Frontal cortex (tissue), 4 donors: ENCODE data around the gene SPOUT1. TPM values are rescaled to one million over a fixed set of nuclear protein-coding genes. Genes with fewer than 3 reads are reported as not detected.

Experiments used
- DNase-seq, 2 donors: peaks; one replicate each; pipeline ENCODE4 v3.0.0; 2012; ENCODE audit warnings: low spot score in 2 of 2
- FAIRE-seq: peaks from 2 replicates; lab custom pipeline; 2012; peaks lifted over from hg19 to GRCh38; lab: Jason Lieb, UNC
- total RNA-seq: library from RNA; depleted of rRNA; stranded (reverse); fragments of >200 nt; gene quantifications from one replicate; pipeline ENCODE4 v1.2.3, GENCODE V29; 2014
- donor health status: control.
- donor health status: control.
- donor health status: control.

The SPOUT1 gene
- total RNA-seq, 1 donor from 2014 or later: 10.2 TPM

DNA sequence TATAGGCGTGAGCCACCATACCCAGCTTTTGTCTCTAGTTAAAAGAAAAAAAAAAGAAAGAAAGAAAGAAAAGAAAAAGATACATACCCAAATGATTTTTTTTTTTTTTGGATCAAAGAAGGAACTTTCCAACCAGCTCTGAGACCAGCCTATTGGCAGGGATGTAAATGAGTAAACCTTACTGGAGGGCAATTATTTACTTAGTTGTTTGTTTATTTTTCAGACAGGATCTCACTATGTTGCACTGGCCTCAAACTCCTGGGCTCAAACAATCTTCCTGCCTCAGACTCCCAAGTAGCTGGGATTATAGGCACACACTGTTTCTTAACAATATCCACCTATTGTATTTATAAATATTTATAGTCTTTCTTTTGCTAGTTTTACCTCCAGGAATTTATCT, 10.9 kb upstream of the SPOUT1 start:
- FAIRE-seq: no peak
- DNase-seq: no peak

DNA sequence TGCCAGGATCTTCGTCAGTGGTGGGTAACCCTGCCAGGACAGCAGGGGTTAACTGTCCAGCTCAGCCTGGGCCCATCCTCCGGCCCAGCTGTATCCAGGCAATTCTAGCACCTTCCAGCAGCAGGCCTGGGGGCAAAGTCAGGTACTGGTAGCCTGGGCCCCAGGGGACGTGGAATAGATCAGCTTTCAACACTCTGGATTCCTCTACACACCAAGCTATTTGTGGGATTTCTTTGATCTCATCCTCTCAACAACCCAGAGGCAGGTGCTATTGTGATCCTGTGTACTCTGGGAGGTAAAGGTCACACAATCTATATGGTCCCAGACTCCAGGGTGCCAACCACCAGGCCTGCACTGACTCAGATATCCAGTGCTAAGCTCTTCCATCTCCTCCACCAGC, 8.7 kb upstream of the SPOUT1 start:
- no peak for DNase-seq

DNA sequence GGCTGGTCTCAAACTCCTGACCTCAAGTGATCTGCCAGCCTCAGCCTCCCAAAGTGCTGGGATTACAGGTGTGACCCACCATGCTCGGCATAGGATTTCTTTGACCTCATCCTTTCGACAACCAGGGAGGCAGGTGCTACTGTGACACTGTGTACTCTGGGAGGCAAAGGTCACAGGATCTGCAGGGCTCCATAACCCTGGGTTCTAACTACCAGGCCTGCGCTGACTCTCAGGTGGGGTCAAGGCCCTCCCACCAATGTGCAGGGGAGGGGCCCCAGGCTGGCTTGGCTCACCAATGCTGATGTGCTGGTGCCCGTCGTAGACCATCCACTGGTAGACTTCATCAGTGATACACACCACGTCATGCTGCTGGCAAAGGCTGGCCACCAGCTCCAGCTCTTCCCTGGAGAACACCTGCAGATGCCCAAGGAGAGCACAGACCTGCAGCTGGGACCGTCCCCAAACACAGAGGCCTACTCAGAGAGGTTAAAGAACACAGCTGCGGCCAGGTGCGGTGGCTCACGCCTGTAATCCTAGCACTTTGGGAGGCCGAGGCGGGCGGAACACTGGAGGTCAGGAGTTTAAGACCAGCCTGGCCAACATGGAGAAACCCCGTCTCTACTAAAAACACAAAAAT, 7.0 kb upstream of the SPOUT1 start:
- DNase-seq: no peak
- no peak for FAIRE-seq

More for the DNA sequence above, 8.7 kb upstream of the SPOUT1 start:
- no peak for FAIRE-seq

DNA sequence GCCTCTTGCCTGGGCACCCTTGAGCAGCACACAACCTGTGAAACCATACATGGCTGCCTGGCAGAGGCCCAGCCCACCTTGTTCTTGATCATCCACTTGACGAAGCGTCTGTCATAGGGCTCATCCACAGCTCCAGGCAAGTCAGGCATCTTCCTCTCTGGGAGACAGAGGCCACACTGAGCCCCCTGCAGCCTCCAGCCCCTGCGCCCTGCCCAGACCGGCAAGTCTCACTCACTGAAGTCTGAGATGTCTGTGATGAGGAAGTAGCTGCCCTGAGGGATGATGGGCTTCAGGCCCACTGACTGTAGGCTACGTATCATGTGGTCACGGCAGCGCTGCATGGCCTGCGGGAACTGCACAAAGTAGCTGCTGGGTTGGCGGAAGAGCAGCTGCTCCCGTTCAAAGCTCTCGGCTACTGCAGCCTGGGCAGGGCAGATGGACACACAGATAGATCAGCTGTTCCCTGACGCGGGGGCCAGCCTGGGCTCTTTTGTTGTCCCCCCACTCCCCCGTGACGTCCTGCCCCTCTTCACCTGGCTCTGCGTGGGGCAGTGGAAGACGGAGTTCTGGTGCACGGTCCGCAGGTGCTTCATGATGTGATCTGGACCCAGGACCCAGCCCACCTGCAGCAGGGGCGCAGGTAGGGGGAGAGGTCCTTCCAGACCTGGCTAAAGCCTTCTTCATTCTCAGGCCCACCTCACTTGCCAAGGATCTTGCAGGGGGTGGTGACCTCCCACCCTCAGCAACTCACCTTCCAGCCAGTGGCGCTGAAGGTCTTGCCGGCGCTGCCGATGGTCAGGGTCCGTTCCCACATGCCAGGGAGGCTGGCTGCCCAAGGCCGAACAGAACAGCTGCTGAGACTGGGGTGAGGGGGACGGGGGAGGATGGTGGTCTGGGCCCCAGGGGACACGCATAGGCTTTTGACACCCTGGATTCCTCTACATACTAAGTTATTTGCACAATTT, 5.9 kb upstream of the SPOUT1 start:
- DNase-seq: no peak
- no peak for FAIRE-seq

DNA sequence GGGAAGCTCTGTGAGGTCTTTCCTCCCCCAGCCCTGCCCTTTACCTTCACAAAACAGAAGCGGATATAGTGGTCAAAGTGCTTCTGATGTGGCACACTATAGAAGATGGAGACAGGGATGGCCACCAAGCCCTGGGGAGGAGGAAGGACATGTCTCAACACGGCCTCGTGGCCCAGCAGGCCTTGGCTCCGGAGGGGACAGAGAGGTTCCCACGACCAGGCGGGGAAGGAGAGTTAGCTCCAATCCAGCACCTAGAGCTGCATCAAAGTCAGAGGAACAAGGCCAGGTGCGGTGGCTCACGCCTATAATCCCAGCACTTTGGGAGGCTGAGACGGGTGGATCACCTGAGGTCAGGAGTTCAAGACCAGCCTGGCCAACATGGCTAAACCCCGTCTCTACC, 4.1 kb upstream of the SPOUT1 start:
- FAIRE-seq: no peak
- DNase-seq: no peak

DNA sequence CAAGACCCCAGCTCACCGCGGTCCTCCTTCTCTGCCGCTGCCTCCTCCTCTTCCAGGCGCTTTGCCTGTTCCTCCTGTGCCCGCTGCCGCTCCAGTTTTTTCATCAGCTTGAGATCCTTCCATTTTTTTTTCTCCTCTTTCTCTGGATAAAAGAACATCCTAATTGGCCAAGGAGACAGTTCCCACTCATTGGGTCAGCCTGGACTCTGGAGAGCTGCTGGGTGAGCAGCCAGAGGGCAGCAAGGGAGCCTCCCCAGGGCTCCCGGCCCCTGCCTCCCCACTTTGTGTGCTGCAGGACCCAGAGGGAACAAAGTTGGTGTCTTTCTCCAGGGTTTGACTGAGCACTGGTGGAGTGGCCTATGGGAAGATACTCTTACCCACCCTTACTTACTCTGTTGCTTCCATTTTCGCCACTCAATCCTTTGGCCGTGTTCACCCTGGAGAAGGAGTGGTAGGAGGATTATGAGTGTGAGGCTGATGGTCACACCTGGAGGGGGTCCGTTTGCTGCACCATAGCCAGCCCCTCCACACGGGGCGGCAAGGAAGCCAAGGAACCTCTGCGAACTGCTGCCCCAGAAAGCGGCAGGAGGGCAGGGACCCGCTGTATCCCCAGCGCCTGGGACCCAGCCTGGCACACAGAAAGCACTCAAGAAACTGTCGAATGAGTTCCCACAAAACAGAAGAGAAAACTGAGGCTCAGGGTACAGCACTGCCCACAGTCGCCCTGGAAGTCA, 708 bp downstream of the SPOUT1 start:
- FAIRE-seq (no peak), DNase-seq (no peak)

DNA sequence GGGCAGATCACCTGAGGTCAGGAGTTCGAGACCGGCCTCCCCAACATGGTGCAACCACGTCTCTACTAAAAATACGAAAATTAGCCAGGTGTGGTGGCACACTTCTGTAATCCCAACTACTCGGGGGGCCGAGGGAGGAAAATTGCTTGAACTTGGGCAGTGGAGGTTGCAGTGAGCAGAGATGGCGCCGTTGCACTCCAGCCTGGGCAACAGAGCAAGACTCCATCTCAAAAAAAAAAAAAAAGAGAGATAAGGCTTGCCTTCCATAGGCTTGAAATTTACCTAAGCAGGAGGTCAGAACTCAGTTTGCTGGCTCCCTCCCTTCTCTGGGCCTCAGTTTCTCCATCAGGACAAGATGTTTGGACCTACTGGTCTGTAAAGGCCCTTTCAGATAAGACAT, 1.3 kb downstream of the SPOUT1 start:
- DNase-seq (no peak), FAIRE-seq (no peak)

DNA sequence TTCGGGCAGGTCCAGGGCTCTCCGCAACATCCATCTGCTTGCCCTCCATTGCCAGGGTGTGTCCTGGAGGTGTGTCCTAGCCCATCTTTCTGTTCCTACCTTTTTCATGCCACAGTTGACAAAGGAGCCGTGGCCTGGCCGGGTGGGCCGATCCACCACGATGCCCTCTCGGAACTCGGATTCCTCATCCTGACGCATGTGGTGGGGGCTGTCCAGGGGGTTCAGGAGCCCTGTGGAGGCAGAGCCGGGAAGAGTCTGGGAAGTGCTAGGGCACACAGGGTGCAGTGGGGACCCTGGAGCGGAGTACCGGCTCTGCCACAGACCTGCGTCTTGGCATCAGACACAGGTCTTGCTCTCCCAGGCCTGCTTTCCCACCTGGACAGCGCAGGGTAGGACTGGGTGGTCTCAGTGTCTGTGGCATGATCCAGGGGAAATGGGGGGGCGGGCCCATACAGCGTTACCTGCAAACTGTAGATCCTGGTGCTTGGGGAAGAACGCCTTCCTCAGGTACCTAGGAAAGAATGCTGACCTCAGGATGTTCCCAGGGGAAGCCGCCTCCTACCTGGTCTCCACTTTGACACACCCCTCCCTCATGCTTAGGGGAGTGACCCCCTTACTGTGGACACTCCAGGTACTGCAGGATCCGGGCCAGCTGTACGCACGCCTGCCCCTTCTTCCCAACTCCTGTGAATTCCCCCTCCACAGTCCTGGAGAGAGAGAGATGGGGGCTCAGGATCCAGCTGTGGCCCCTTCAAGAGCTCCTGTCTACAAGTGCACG, 3.5 kb downstream of the SPOUT1 start:
- no peak for DNase-seq
- FAIRE-seq: no peak

DNA sequence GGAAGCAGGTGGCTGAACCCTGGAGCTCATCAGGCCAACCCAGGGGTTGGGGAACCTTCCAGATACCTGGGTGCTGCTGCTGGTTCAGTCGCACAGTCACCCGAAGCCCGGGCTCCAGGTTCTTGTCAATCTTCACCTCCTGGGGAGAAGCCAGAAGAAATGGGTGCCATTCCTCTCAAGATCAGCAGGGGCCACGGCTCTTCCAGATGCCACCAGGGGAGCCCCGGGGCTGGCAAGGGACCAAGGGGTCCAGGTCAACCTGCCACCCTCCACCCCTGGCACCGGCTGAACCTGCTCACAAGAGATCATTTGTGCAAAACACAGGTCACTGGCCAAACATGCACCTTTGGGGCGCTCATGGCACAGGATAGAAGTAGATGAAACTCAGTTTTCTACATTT, 4.7 kb downstream of the SPOUT1 start:
- FAIRE-seq (no peak), DNase-seq (no peak)

DNA sequence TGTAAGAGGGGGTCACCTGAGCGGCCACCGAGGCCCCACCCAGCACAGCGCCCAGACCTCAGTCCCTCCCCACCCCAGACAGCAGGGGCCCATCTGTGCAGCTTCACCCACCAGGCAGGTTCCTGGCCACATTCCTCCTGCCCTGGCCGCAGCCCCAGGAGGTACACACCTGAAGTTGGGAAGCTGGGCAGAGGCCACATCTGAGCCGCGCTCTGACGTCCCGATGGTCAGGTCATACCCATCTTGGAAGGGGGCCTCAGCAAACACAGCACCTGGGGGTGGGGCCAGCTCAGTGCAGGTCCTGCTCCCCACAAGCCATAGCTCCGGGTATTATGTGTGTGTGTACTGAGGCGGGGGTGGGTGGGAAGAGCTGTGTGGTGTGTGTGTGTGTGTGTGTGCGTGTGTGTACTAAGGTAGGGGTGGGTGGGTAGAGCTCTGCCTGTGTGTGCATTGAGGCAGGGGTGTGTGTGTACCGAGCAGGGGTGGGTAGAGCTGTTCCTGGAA, 5.6 kb downstream of the SPOUT1 start:
- DNase-seq (no peak), FAIRE-seq (no peak)

DNA sequence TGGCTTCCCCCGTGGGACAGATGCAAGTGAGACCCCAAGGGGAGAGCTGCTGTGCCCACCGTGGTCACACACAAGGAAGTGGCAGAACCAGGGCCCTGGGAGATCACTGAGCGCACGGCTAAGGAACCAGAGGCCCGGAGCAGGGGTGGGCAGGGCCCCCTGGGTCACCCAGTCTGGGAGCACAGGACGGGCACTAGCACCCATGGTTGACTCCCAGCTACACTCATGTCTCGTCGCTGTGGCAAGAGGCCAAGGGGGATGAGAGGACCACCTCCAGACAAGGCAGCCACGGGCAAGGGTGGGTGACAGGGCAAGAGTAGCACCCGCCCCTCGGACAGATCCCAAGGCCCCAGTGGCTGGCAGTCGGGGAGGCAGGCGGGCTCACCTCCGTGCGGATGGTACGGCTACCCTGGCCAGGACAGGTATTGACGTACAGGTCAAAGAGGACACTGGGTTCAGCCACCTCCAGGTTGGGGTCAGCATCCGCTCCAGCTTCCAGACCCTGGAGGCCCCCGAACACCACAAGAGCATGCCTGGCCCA, 6.2 kb downstream of the SPOUT1 start:
- FAIRE-seq (no peak), DNase-seq (no peak)

DNA sequence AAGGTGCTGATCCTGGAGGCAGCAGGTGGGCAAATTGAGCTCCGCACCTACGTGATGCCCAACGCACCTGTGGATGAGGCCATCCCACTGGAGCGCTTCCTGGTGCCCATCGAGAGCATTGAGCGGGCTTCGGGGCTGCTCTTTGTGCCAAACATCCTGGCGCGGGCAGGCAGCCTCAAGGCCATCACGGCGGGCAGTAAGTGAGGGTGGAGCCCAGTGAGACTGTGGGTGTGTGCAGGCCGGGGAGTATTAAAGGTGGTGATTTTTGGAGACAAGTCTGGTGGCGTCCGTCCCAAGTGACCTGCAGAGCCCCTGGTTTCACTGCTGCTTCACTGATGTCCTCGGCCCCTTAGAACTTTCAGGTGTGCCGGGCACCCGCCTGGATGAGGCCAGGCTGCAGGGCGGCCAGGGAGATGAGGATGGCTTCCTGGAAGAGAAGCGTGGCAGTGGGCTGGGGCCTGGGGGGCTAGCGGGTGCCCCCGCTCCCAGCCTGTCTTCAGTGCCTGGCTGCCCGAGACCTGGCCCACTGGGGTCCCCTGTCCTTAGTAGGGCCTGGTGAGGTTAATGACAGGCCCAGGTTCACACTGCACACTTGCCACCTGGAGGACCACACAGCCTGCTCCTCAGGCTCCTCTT, 7.1 kb downstream of the SPOUT1 start:
- FAIRE-seq (no peak), DNase-seq (no peak)

DNA sequence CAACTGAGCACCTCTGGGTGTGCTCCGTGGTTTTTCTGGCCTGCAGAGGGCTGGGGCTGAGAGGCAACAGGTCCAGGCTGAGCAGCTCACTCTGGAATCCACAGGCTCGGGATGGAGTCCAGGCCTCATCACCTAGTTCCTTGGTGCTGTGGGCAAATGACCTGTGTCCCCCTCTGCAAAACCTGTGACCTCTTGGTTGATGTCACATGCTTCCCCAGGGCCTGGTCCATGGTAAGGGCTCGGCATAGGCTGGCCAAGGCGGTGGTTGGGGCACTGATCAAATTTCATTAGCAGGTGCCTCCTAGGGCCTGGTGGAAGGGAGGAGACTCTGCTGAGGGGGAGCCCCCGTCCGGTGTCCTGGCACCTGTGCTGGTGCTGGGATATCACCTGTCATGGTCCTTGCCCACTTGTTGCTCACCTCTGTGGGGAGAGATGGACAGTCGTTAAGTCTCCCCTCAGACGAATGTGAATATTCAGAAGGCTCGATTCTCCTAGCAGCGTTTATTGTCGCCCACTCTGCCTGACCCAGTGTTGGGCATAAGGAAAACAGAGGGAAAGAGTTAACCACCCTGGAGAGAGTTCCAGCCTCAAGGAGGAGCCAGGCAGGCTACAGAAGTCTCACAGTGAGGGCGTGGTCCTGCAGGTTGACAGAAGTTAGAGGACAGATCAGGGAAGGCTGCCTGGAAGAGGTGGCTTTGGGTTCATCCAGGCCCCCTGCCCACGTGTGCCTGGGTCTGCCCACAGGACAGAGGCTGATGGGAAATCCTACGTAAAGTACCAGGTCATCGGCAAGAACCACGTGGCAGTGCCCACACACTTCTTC, 7.8 kb downstream of the SPOUT1 start:
- DNase-seq: no peak
- no peak for FAIRE-seq

DNA sequence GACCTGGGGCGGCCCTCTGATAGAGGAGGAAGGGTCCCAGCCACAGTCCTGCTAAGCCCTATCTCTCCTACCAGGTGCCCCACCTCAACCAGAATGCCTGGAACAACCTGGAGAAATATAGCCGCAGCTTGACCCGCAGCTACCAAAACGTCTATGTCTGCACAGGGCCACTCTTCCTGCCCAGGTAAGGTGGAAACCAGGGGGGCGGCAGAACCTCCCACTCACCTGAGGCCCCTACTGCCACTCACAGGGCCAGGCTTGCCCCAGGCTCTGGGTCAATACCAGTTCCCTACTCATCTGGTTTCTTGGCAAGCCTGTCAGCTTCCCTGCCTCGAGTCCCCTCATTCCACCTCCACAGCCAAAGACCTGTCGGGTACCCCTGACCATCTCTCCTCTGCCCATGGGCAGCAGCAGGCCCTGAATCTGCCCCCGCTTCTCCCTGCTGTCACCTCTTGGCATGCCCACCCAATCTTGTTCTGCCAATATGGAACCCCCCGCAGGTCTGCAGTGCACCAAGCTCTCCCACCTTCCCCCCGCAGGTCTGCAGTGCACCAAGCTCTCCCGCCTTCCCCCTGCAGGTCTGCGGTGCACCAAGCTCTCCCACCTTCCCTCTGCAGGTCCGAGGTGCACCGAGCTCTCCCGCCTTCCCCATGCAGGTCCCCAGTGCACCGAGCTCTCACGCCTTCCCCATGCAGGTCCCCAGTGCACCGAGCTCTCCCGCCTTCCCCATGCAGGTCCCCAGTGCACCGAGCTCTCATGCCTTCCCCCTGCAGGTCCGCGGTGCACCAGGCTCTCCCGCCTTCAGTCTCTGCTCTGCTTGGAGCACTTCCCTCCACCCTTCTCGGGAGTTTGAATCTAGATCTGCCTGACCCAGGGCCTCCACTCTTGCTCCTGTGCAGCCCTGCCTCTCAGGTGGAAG, 8.7 kb downstream of the SPOUT1 start:
- DNase-seq: no peak
- FAIRE-seq: no peak

DNA sequence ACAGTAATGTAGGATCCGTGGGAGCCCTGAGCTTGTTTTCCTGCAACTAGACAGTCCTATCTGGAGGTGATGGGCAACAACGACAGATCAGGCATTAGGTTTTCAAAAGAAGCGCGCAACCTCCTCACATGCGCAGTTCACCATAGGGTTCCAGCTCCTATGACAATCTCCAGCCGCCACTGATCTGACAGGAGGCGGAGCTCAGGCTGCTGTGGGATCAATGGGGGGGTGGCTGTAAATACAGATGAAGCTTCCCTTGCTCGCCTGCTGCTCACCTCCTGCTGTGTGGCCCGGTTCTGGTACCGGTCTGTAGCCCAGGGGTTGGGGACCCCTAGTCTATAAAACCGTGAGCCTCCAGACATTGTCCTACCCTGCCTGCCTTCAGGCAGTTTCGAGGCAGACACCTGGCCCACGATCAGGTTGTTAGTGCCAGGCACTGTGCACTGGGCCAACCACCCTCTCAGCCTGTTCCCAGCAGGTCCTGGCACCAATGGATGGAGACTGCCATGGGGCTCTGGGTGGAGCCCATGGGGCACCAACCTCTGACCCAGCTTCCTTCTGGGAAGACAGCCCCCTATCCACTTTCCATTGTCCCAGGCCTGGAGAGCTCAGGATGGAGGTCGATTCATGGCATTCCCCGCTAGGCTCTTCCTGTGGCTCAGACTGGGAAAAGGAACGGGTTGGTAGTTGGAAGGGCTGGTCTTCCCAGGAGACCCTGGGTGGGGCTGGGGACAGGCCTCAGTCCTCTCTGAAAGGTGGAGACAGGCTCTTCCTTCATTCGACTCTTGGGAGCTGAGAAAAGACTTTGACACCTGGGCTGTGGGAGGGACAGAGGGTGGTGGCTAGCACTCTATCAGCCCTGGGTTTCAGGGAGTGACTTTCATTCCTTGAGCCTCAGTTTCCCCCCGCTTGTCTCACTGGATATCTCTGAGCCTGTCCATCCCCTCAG, 9.6 kb downstream of the SPOUT1 start:
- no peak for DNase-seq
- FAIRE-seq: no peak
